Measurements from ENCODE around the gene DNAJC27. TPM values are rescaled to one million over a fixed set of nuclear protein-coding genes. Genes with fewer than 3 reads are reported as not detected.
A peak's percentile ranks its signal among the peaks of the same experiment; 100 is the strongest.

Gene DNAJC27
- total RNA-seq, 1 experiment from 2014 or later, result 2.0 TPM

GRCh38 chr2:24970483-24971285, 1.1 kb downstream of the DNAJC27 start:
- Histone ChIP-seq H3K79me2 (ENCODE audit: low read length) (peaks cover 38% of the 10 kb centered on the region), H2AFZ (ENCODE audit: low read length) (peak overlapping the region; percentile 100), H3K4me2 (ENCODE audit: low read length) (peak overlapping the region; percentile 97), H3K36me3 (ENCODE audit: low read depth, low read length) (peaks cover 7% of the 10 kb centered on the region; the same call in 1 of the 2 replicates), H3K9me3 (ENCODE audit: low read length) (no peaks in the 10 kb centered on the region), H3K27me3 (ENCODE audit: low read length) (no peaks in the 10 kb centered on the region), H3K4me1 (ENCODE audit: insufficient read depth, low read length) (peaks cover 14% of the 10 kb centered on the region), H3K9ac (ENCODE audit: low read length) (peak overlapping the region; percentile 99), H3K4me3 (ENCODE audit: low read length) (peak overlapping the region; percentile 97), H4K20me1 (ENCODE audit: low read length) (no peaks in the 10 kb centered on the region), H3K27ac (ENCODE audit: low read length) (peak overlapping the region; percentile 82), H3F3A (ENCODE audit: low read length, unreplicated experiment) (no peaks in the 10 kb centered on the region), H3K9me2 (replicated peaks; ENCODE audit: low read length) (no peaks in the 10 kb centered on the region)
- DNase-seq (peak; percentile 31), ATAC-seq (peak; percentile 2; the same call in 1 of the 2 replicates)
- TF ChIP-seq CTCF (conservative IDR thresholded peaks at IDR 0.05; ENCODE audit: low read depth, low read length) (no peak), EZH2phosphoT487 (IDR thresholded peaks at IDR 0.05; ENCODE audit: borderline replicate concordance, low read length) (no peak), EZH2 (IDR thresholded peaks at IDR 0.05; ENCODE audit: low read length, unreplicated experiment) (no peak)
- ChIA-PET POLR2A (ENCODE audit: unreplicated experiment) (interaction anchor here (0.6 kb wide), 1 partner anchor 143 kb away, joined by 3 read pairs; no protein-coding TSS in a partner anchor), CTCF (interaction anchor here (0.5 to 0.6 kb wide), 2 partner anchors 158 to 159 kb away, joined by 4 to 5 read pairs; no protein-coding TSS in a partner anchor)
- intact Hi-C loops (cut with micrococcal nuclease), result loop anchor here (5.0 kb wide), 1 partner anchor 138 kb away; no protein-coding TSS in a partner anchor
- BruUV-seq (replicated peaks), result TSS peak; percentile 78

GRCh38 chr2:24969784-24970183, 2.0 kb downstream of the DNAJC27 start:
- Histone ChIP-seq H3K36me3 (ENCODE audit: low read depth, low read length) (peaks cover 7% of the 10 kb centered on the region; the same call in 1 of the 2 replicates), H3K9me3 (ENCODE audit: low read length) (no peaks in the 10 kb centered on the region), H3K27ac (ENCODE audit: low read length) (no peak overlapping the region), H3K4me3 (ENCODE audit: low read length) (no peak overlapping the region), H4K20me1 (ENCODE audit: low read length) (no peaks in the 10 kb centered on the region), H3K4me1 (ENCODE audit: insufficient read depth, low read length) (peaks cover 14% of the 10 kb centered on the region), H3K9ac (ENCODE audit: low read length) (no peak overlapping the region), H3F3A (ENCODE audit: low read length, unreplicated experiment) (no peaks in the 10 kb centered on the region), H3K27me3 (ENCODE audit: low read length) (no peaks in the 10 kb centered on the region), H3K79me2 (ENCODE audit: low read length) (peaks cover 38% of the 10 kb centered on the region), H2AFZ (ENCODE audit: low read length) (no peak overlapping the region), H3K4me2 (ENCODE audit: low read length) (0 out of 2 replicates have a peak overlapping the region, but pooled peaks have one; percentile 20), H3K9me2 (replicated peaks; ENCODE audit: low read length) (no peaks in the 10 kb centered on the region)
- TF ChIP-seq EZH2 (IDR thresholded peaks at IDR 0.05; ENCODE audit: low read length, unreplicated experiment), result no peak
- no peak for TF ChIP-seq EZH2phosphoT487 (IDR thresholded peaks at IDR 0.05; ENCODE audit: borderline replicate concordance, low read length)
- TF ChIP-seq CTCF (conservative IDR thresholded peaks at IDR 0.05; ENCODE audit: low read depth, low read length), result no peak
- POLR2A ChIA-PET (ENCODE audit: unreplicated experiment), result no interaction called here
- CTCF ChIA-PET, result interaction anchor here (0.6 kb wide), 1 partner anchor 160 kb away, joined by 5 read pairs; no protein-coding TSS in a partner anchor
- intact Hi-C loops (cut with micrococcal nuclease), result loop anchor here (5.0 kb wide), 1 partner anchor 137 kb away; no protein-coding TSS in a partner anchor
- ATAC-seq (no peak), DNase-seq (no peak)
- BruUV-seq (replicated peaks), result no TSS peak

All from PC-3 (cell line).